HepG2 (cell line): ENCODE data around the gene ADCK2.

ENCODE experiments used
- CBX5 ChIP-seq: sonication (generic); formaldehyde crosslinking; IDR thresholded peaks from 2 replicates; pipeline ENCODE4 v1.4.0; 2020; ENCODE audit warnings: missing genetic modification reagents, borderline replicate concordance
- PATZ1 ChIP-seq: sonication (generic); formaldehyde crosslinking; IDR thresholded peaks from 2 replicates; pipeline ENCODE4 v1.4.0; 2020; ENCODE audit warnings: missing genetic modification reagents
- RAD21 ChIP-seq: fragments of 450-650 bp; formaldehyde crosslinking; IDR thresholded peaks from 2 replicates; pipeline ENCODE4 v1.5.0; 2020; ENCODE audit warnings: mild to moderate bottlenecking
- ZBTB1 ChIP-seq: sonication (generic); formaldehyde crosslinking; IDR thresholded peaks from 2 replicates; pipeline ENCODE4 v1.4.0; 2020; ENCODE audit warnings: missing genetic modification reagents, borderline replicate concordance

DNA sequence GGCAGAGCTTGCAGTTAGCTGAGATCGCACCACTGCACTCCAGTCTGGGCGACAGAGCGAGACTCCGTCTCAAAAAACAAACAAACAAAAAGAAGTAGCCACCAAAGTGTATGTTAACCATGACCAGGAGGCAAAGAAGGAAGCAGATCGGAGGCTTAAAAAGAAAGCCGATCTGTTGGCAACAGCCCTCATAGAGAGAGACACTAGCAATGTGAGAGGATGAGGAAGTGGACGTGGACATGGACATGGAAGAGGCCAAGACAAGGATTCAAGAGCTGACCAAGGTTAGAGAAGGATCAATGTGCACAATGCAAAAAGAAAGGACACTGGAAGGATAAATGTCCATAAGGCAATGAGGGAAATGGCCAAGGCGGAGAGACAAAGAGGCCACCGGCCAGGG lies 14.9 kb upstream of the ADCK2 start:
- TF ChIP-seq RAD21: no peak
- TF ChIP-seq CBX5: no peak
- TF ChIP-seq PATZ1 (CRISPR knock-in tag): no peak
- TF ChIP-seq ZBTB1 (CRISPR knock-in tag): no peak
